ENCODE data around the gene TIMP4.

The TIMP4 gene

GRCh38 chr3:12184541-12184940, 25.8 kb upstream of the TIMP4 start:
- no peak for DNase-seq

GRCh38 chr3:12182687-12183441, 24.2 kb upstream of the TIMP4 start:
- no peak for DNase-seq

- DNase-seq: no peak
Observed at GRCh38 chr3:12181806-12182205, 23.1 kb upstream of the TIMP4 start.

GRCh38 chr3:12181301-12181700, 22.6 kb upstream of the TIMP4 start:
- DNase-seq: no peak

- no peak for DNase-seq
Observed at GRCh38 chr3:12180631-12181030, 21.9 kb upstream of the TIMP4 start.

GRCh38 chr3:12180218-12180617, 21.5 kb upstream of the TIMP4 start:
- DNase-seq: no peak

- DNase-seq: no peak
Observed at GRCh38 chr3:12179441-12179840, 20.7 kb upstream of the TIMP4 start.

- no peak for DNase-seq
Observed at GRCh38 chr3:12178091-12178820, 19.5 kb upstream of the TIMP4 start.

GRCh38 chr3:12177126-12177525, 18.4 kb upstream of the TIMP4 start:
- no peak for DNase-seq

GRCh38 chr3:12175844-12176453, 17.2 kb upstream of the TIMP4 start:
- no peak for DNase-seq

GRCh38 chr3:12175137-12175593, 16.5 kb upstream of the TIMP4 start:
- no peak for DNase-seq

GRCh38 chr3:12170207-12170606, 11.5 kb upstream of the TIMP4 start:
- DNase-seq: no peak

- no peak for DNase-seq
Observed at GRCh38 chr3:12165909-12166308, 7.2 kb upstream of the TIMP4 start.

- no peak for DNase-seq
Observed at GRCh38 chr3:12159227-12159601, 502 bp upstream of the TIMP4 start.

- no peak for DNase-seq
Observed at GRCh38 chr3:12157026-12157425, 1.7 kb downstream of the TIMP4 start.

GRCh38 chr3:12155828-12156227, 2.9 kb downstream of the TIMP4 start:
- no peak for DNase-seq

GRCh38 chr3:12155264-12155663, 3.4 kb downstream of the TIMP4 start:
- DNase-seq: no peak

GRCh38 chr3:12154151-12154550, 4.6 kb downstream of the TIMP4 start:
- DNase-seq: no peak

- DNase-seq: no peak
Observed at GRCh38 chr3:12150112-12150511, 8.6 kb downstream of the TIMP4 start.

GRCh38 chr3:12149029-12149428, 9.7 kb downstream of the TIMP4 start:
- DNase-seq: no peak

GRCh38 chr3:12148183-12148940, 10.3 kb downstream of the TIMP4 start:
- no peak for DNase-seq

- no peak for DNase-seq
Observed at GRCh38 chr3:12147049-12147780, 11.5 kb downstream of the TIMP4 start.
